CD4-positive, alpha-beta T cell treated with Interferon gamma for 1 hour (primary cell): ENCODE measurements around the gene PPM1G.
"Not testable (repeated sequence)": the region's sequence is repeated elsewhere in the genome, so short reads cannot be mapped to it uniquely, and the experiment has no call there.

Source experiments
- DNase-seq: peaks from one replicate; pipeline ENCODE4 v3.0.0-alpha.2; 2020

PPM1G gene, protein sequence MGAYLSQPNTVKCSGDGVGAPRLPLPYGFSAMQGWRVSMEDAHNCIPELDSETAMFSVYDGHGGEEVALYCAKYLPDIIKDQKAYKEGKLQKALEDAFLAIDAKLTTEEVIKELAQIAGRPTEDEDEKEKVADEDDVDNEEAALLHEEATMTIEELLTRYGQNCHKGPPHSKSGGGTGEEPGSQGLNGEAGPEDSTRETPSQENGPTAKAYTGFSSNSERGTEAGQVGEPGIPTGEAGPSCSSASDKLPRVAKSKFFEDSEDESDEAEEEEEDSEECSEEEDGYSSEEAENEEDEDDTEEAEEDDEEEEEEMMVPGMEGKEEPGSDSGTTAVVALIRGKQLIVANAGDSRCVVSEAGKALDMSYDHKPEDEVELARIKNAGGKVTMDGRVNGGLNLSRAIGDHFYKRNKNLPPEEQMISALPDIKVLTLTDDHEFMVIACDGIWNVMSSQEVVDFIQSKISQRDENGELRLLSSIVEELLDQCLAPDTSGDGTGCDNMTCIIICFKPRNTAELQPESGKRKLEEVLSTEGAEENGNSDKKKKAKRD

DNA sequence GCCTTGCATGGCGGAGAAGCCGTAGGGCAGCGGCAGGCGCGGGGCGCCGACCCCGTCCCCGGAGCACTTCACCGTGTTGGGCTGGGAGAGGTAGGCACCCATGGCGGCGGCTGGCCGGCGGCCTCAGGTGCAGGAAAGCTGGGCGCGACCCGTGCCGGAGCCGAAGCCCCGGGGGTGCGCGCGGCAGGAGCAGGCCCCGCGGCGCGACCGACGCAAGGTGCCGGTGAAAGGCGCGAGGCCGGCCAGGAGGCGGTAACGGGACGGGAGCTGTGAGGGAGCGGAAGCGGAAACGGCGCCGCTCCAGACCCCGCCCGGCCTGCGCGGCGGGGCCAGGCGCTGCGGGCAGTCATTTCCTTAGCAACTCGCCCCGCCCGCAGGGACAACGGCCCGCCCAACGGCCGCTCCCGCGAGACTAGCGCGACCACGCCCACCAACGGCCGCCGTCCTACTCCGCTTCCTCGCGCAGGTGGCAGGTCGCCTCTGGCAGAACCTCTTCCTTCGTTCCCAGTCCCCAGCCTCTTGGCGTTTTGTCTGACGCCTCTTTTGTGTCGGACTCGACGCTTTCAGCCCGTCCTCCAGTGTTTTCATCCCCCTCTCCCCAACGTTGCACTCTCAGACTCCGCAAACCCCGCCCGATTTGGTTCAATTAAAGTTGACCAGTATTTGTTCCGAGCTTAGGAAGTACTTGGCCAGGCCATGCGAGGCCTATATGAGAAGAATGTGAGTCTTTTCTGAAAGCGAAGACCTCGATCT lies at the start of gene PPM1G:
Gene PPM1G, minus strand, starts transcription at position 271 of the 753 bp plus-strand sequence. Its CDS starts 169 bp downstream, at position 102.
- DNase-seq = peak; percentile 93

DNA sequence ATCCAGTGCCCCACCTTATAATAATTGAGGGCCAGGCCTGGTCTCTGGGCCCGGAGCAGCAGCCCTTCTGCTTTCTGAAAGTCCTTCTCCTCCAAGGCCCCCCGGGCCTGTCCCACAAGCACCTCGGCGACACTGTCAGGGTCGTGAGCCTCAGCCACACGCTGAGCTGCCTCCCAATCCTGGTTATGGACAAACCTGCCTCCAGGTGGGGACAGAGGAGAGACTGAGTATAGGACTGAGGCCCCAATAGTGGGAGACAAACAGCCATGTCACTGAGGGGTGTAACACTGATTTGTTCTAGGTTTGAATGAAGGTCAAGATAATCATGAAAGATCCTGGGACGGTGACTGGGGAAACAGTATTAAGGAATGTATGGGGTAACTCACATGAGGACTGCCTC lies 44.6 kb upstream of the PPM1G start:
- DNase-seq = no peak

DNA sequence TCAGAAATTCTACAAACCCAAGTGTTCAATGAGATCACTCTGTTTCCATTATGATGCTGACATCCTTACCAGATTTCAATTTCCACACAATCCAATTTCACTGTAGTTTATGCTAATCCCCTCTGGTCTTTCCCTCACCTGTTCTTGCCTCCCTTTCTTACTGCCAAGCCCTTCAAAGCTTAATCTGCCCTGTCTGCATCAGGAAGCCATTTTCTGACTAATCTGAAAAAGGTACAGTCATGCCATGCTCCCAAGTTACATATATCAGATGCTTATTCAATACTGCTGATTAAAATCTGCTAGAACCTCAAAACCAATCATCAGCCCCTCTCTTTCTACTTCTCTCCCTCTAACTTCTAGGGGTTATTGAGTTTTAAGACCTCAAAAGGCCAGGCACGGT lies 41.7 kb upstream of the PPM1G start:
- DNase-seq = no peak

DNA sequence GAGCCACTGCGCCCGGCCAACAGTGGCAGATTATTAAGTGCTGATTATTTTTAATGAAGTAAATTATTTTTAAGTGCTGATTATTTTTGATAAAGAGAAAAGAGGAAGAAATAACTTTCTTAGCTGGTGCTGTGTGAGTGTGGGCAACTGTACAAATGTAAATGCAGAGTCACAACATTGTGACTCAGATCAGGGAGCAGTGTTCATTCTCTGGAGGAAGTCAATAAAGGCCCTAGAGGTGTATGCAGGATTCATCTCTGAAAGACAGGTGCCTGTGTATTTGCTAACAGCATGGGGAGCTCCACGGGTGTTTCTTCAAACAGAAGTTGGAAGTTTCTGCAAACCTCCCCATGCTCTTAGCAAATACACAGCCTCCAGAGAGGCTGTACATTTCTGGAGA lies 39.0 kb upstream of the PPM1G start:
- no peak for DNase-seq

DNA sequence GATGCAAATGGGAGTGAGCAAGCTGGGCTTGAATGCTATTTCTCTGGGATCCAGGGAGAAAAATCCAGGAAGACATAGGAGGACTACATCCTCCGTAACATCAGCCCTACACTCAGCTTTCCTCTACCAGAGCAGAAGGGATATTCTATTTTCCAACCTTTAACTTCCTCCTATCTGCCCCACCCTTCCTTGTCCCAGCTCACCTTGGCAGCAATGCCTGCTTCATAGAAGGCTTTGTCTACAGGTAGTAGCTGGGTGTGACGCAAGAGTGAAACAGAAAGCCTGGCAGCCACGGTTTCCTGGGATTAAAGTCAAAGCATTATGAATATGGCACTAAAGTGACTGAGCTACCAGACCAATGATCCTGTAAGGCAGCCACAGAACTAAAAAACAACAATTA lies 36.7 kb upstream of the PPM1G start:
- no peak for DNase-seq

DNA sequence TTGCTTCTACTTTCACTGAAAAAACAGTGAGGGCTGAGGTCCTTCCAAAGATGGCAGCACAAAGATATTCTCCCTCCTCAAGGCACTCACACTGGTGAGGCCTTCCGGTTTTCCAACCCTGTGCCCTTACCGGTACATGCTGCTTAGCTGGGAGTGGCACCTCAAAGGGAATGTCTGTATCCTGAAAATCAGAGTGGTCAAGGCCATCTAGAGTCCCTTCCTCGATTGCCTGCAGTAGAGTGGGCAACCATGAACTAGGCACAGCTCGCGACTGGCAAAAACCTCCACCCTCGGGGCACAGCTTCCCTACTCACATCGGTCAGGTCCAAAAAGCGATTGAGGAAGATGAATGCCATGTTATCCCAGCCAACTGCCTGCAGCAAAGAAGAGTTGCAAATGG lies 36.2 kb upstream of the PPM1G start:
- DNase-seq = no peak

DNA sequence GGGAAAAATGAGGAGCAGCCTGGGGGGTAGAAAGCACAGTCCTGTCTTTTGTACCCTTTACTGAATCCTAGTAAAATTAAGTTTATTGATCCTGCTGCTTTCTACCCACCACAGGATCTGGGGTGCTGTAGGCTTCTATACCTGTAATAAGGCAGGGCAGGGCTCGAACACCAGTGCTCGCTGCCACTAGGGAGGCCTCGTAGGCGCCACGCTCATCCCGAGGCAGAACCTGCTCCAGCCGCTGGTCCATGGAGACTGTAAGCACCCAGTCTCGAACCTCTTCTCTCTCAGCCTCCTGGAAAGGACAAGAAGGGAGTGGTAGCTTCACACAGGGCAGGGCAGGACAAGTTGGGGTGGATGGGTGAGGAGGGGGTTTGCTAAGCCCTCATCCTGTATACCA lies 35.8 kb upstream of the PPM1G start:
- no peak for DNase-seq

DNA sequence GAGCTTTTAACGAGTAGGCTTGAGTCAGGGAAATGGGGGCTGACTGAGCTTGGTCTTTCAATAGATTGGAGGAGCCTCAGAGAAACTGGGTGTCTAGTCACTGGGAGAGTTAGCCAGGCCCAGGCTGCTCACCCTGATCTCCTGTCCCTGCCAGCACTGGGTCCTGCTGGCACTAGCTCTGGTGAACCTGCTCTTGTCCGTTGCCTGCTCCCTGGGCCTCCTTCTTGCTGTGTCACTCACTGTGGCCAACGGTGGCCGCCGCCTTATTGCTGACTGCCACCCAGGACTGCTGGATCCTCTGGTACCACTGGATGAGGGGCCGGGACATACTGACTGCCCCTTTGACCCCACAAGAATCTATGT lies 33.5 kb upstream of the PPM1G start:
- DNase-seq = no peak

DNA sequence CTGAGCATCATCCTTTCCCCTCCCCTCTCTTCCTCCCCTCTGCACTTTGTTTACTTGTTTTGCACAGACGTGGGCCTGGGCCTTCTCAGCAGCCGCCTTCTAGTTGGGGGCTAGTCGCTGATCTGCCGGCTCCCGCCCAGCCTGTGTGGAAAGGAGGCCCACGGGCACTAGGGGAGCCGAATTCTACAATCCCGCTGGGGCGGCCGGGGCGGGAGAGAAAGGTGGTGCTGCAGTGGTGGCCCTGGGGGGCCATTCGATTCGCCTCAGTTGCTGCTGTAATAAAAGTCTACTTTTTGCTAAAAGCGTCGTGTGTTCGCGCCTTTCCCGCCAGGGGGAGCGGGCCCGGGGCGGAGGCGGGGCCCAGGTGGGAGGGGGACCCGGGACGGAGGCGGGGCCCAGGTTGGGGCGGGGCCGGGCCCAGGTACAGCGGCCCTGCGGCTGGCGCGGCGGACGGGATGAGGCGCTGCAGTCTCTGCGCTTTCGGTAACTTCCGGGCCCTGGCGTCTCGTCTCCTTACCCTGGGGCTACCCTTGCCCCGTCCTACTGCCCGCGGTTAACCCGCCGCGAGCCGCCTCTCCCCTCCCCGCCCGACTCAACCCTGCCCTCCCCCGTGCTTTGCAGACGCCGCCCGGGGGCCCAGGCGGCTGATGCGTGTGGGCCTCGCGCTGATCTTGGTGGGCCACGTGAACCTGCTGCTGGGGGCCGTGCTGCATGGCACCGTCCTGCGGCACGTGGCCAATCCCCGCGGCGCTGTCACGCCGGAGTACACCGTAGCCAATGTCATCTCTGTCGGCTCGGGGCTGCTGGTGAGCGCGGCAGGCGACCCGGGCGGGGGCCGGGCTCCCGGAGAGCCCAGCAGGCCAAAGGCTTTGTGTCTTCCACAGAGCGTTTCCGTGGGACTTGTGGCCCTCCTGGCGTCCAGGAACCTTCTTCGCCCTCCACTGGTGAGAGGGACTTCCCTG lies 32.8 kb upstream of the PPM1G start, which contains the start of gene KRTCAP3:
Gene KRTCAP3, plus strand, starts transcription at position 424 of the 962 bp plus-strand sequence. Its CDS starts 32 bp downstream, at position 456.
- peak; percentile 35 for DNase-seq

DNA sequence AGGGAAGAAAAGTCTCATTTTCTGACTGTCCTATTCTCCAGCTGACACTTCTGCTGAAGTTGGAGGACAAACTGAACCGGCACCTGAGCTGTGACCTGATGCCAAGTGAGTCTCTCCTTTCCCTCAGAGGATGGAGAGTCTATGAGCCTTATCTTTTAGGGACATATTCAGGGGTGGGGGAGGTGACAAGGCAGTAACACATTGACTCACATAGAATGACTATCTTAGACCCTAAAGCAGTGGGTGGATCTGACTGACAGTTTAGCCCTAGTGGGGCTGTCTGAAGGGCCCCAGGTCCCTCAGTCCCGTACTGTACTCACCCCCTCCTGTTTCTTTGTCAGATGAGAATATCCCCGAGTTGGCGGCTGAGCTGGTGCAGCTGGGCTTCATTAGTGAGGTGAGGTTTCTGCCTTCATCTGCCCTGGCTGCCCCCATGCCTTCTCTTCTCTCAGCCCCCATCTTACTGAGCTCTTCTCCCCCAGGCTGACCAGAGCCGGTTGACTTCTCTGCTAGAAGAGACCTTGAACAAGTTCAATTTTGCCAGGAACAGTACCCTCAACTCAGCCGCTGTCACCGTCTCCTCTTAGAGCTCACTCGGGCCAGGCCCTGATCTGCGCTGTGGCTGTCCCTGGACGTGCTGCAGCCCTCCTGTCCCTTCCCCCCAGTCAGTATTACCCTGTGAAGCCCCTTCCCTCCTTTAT lies 32.0 kb upstream of the PPM1G start:
- DNase-seq = no peak

DNA sequence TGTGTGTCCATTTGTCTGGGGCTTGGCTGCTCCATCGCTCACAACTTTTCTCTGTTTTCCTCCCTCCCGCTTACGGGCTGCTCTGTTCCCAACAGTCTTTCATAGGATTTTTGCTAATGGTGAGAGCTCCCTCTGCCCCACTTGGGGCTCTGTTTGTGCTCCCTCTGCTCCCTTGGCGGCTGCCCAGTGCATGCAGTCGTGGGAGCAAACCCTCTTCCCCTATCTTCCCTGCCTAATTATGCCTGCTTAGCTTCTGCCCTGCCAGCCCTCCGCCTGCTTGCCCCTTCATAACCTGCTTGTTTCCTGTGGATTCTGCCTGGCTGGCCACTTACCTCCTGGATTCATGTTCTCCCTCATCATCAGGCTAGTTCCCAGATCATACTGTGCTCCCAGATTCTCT lies 26.2 kb upstream of the PPM1G start:
- DNase-seq = no peak

DNA sequence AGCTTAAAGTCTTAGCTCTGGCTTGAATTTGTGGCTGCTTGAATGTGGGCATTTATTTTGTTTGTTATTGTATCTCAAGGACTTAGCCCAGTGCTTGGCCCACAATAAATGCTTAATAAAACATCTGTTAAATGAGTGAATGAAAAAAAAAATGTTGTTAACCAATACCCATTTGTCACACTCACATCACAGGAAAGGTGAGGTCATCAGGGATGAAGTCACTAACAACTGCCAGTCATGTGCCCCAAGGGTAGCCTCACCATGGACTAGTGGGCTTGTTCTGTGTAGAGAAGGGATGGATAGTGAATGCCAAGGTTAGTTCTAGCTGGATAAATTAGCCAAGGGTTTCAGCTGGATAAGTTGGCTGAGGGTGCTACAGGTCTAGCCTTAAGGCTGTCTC lies 22.0 kb upstream of the PPM1G start:
- peak; percentile 8 for DNase-seq

DNA sequence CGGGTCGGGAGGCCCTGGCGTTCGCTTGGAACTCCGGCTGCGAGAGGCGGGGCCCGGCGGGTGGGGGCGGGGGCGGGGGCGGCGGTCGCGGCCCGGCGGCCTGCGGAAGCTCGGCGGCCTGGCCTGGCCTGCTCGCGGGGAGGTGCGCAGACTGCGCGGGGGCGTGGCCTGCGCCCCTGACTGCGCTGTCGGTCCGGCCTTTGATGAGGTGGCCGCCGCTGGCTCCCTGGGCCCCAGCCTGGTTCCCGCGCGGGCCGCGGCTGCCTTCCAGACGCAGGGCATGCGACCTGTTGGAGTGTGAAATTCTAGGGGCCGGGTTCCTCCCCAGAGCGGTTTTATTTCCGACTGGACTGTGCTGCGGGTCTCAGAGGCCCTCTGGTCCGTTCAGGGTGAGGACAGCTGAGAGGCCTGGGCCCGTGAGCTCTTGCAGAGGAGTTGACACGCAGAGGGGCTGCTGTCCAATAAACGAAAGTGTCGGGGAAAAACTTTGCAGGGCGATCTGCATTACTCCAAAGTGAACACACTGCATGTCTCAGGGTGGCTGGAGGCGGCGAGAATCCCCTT lies 19.7 kb upstream of the PPM1G start:
- peak; percentile 80 for DNase-seq

DNA sequence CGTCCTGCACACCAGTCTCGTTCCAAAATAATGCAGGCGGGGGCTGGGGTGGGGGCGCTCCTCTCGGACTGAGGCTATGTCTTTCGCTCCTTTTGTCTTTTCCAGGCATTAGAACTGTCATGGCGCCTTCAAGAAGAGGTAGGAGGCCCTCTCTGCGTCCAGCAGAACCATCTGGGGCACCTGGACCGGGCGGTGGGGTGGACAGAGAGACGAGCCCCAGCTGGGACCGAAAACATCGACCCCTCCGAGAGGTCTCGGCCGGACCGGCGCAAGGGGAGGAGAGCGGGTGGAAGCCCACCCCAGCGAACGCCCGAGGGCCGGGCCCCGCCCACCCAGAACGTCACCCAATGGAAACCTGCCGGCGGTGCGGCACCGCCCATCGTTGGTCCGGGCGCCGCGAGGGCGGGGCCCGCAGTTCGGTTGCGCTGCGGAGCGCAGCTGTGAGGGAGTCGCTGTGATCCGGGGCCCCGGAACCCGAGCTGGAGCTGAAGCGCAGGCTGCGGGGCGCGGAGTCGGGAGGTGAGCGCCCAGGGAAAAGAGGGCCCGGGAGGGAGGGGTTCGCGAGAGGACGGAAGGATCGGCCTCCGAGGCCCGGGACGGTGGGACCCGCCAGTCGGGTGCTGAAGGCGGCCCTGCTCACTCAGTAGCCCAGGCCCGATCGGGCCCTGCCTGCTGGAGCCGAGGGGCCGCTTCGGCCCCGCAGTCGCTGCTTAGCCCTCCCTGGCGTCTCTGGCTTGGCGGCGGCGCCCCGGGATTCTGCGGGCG lies 19.0 kb upstream of the PPM1G start, which contains the start of gene NRBP1:
Gene NRBP1, plus strand, starts transcription at position 419 of the 765 bp plus-strand sequence. CDS start 4,643 bp downstream, outside the sequence.
- DNase-seq = peak; percentile 84

DNA sequence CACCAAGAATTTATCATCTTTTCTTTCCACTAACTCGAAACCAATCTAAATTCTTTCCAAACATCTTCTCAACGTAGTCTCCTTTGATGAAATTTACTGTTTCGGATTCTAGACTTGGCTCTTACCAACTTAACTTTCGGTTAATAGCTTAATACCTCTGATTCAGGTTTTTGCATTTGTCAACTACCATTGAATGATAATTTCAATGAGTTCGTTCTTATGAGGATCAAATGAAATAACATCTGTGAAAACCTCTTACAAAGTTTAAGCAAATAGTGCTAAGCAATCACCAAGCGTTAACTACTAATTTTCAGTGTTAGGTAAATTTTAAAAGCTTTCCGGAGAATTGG lies 18.4 kb upstream of the PPM1G start:
- no peak for DNase-seq

DNA sequence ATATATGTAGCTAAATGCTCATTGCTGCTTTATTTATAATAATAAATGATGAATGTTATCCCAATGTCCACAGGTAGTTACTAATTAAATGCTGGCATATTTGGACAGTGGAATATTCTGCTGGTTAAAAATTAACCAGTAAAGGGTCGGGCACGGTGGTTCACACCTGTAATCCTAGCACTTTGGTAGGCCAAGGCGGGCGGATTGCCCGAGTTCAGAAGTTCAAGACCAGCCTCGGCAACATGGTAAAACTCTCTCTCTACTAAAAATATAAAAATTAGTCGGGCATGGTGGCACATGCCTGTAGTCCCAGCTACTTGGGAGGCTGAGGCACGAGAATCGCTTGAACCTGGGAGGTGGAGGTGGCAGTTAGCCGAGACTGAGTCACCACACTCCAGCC lies 15.6 kb upstream of the PPM1G start:
- DNase-seq = not testable (repeated sequence)

DNA sequence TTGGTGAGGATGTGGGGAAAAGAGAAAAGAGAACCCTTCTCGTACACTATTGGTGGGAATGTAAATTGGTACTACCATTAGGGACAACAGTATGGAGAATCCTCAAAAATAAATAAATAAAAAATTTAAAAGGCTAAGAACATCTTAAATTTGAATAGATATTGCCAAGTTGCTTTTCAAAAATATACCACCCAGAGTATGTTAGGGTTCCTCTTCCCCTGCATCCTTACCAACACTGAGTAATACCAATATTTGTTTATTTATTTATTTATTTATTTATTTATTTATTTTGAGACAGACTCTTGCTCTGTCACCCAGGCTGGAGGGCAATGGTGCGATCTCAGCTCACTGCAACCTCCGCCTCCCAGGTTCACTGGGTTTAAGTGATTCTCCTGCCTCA lies 13.6 kb upstream of the PPM1G start:
- DNase-seq = no peak

DNA sequence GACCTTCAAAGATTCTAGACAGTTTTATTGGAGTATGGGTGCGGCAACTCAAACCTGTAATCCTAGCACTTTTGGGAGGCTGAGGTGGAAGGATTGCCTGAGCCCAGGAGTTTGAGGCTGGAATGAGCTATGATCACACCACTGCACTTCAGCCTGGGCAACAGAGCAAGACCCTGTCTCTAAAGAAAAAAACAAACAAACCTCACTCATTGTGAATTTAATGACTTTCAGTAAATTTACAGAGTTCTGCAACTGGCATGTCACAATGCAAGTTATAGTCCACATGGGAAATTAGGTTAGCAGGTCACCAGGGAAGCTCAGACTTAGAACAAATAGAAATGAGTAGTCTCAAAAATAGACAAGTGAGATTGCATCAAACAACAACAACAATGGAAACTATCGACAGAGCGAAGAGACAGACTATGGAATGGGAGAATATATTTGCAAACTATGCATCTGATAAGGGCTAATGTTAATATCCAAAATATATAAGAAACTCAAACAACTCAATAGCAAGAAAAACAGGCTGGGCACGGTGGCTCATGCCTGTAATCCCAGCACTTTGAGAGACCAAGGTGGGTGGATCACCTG lies 12.4 kb upstream of the PPM1G start:
- no peak for DNase-seq

DNA sequence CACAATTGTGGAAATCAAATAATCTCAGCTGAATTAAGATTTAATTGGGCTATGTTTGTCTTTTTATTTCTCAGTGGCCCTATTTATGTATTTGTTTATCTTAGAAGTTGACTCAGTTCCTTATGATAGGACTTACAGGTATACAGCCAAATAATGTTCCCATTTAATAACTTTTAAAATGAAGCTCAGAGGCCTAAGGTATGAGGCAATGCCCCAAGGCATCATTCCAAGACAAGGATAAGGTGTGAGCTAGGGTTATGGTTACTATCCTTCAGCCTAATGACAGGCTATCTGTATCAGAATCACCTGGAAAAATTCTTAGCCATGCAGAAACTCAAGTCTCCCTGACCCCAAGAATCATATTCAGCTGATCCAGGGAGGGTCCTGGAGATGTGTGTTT lies 11.6 kb upstream of the PPM1G start:
- DNase-seq = no peak

DNA sequence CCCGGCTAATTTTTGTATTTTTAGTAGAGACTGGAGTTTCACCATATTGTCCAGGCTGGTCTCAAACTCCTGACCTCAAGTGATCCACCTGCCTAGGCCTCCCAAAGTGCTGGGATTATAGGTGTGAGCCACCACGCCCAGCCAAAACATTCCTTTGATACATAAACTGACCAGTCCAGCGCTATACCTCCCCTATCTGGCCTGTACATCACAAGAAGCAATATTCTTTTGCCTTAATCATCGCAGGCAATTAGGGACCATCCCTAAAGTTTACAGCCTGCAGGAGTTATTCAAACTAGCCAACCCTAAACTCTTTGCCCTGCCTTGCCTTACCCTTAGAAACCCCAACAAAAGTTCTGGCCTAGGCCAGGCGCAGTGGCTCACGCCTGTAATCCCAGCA lies 6.8 kb upstream of the PPM1G start:
- DNase-seq = no peak
